GM21723 (cell line): Measurements from ENCODE around the gene VCL.
"Not testable (repeated sequence)": the region's sequence is repeated elsewhere in the genome, so short reads cannot be mapped to it uniquely, and the experiment has no call there.

Source experiments
- ATAC-seq: cut with Tn5 transposase; IDR thresholded peaks from one replicate; pipeline ENCODE4 v1.9.1; 2021; ENCODE audit warnings: mild to moderate bottlenecking, moderate library complexity; ENCODE audit not compliant: unreplicated experiment

Gene VCL

GRCh38 chr10:73997787-73998622 lies at the start of gene VCL:
TSS of gene VCL (plus strand) at chr10:73998116. CDS start at chr10:73998208, 92 bp downstream.
- ATAC-seq = peak; percentile 98

- no peak for ATAC-seq
These were observed 48.8 kb upstream of the VCL start for GRCh38 chr10:73948947-73949633.

DNA sequence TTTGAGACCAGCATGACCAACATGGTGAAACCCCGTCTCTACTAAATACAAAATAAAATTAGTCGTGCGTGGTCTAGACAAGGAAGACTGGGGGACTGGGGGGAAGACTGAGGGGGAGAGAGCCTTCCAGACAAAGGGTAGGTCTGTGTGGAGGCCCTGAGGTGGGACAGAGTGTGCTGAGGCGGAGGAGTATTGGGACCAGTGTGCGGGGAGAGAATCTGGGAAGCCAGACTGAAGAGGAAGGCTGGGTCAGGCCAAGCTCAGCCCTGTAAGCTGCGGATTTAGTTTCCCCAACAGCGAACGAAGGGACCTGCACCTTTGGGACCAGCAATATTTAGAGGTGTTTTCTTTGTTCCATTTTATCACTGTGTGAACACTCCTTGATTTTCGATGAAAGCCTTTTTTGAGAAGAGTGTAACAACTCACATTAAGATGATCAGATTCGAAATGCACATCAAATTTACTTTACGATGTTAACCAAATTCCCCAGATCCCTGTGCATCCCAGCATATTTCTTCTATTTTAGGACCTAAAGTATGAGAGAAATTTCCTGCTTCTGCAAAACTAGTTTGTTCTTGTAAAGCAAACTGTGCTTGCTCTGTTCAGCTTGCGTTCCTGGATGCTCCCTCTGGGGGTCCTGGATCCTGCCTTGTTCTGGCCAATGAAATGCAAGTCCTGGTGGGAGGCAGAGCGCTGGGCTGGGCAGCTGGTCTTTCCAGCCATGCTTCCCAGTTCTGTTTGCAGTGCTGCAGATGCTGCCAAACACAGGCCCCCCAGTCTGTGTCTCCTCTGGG lies 47.6 kb upstream of the VCL start:
- ATAC-seq = no peak

- ATAC-seq = no peak
These were observed 44.3 kb upstream of the VCL start for GRCh38 chr10:73953665-73954064.

GRCh38 chr10:73954737-73955136 lies 43.2 kb upstream of the VCL start:
- ATAC-seq = no peak

DNA sequence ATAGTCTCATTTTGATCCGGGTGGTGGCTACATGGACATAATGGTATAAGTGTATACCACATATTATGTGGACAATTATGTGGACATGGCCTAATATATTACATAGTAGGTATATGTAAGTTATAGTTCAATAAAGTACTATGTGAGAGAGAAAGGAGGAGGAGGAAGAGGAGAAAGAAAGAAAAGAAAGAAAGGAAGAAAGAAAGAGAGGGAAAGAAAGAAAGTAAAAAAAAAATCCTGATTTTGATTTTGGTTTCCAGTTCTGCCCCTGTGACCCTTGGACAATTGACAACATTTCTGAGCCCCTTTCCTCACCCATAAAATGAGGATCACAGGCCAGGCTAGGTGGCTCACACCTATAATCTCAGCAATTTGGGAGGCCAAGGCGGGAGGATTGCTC lies 42.2 kb upstream of the VCL start:
- ATAC-seq = no peak

GRCh38 chr10:73956476-73957359 lies 41.2 kb upstream of the VCL start:
- peak; percentile 55 for ATAC-seq

DNA sequence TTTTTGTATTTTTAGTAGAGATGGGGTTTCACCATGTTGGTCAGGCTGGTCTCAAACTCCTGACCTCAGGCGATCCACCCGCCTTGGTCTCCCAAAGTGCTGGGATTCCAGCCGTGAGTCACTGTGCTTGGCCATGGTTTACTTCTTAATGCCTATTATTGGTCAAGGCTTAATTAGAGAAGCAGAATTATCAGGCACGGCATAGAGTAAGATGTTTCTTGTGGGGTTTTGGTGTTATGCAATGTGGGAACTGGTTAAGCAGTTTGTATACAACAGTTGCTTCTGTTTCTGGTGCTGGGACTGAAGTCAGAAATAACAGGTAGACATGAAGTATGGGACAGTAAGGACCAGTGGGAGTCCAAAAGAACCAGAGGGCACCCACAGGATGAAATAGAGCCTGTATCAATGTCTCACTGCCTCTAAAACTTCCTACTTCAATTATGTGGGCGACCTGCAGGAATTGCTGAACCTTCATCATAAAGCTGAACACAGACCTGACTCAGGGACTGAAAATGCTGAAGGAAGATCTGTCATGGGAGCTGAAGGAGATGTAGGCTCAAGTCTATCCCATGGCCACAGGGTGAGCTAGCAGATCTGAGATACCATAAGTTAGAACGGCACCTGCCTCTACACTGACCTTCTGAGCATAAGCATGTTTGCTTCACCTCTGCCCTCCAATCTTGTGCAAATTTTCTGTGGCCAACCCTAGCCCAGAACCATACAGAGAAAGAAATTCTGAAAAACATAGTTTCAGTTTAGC lies 38.3 kb upstream of the VCL start:
- ATAC-seq = peak; percentile 38

GRCh38 chr10:73962386-73962785 lies 35.5 kb upstream of the VCL start:
- no peak for ATAC-seq

- ATAC-seq = not testable (repeated sequence)
These were observed 34.4 kb upstream of the VCL start for GRCh38 chr10:73963533-73963932.

DNA sequence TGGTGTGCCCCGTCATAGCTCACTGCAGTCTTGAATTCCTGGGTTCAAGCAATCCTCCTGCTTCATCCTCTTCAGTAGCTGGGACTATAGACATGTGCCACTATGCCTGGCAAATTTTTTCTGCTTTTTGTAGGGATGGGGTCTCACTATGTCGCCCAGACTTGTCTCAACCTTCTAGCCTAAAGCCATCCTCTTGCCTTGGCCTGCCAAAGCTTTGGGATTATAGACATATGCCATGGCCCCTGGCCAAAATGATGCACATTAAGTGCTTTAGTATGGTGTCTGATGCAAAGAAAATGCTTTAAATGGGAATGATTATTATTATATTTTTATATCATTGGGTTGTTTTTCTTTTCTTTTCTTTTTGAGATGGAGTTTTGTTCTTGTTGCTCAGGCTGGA lies 33.2 kb upstream of the VCL start:
- no peak for ATAC-seq

DNA sequence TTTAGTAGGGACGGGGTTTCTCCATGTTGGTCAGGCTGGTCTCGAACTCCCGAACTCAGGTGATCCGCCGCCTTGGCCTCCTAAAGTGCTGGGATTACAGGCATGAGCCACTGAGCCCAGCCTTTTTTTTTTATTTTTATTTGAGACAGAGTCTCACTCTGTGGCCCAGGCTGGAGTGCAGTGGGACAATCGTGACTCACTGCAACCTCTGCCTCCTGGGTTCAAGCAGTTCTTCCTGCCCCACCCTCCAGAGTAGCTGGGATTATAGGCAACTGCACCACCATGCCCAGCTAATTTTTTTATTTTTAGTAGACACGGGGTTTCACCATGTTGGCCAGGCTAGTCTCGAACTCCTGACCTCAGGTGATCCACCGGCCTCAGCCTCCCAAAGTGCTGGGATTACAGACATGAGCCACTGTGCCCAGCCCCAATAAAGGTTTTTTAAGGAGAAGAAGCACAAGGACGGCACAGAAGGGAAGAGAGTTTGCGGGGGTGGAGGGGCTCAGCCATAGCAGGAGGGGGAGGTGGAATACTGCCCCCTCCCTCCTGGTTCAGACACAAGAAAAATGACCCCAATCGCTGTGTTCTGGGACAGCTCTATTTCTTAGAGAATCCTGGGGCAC lies 32.5 kb upstream of the VCL start:
- not testable (repeated sequence) for ATAC-seq

- no peak for ATAC-seq
These were observed 31.8 kb upstream of the VCL start for GRCh38 chr10:73965890-73966768.

DNA sequence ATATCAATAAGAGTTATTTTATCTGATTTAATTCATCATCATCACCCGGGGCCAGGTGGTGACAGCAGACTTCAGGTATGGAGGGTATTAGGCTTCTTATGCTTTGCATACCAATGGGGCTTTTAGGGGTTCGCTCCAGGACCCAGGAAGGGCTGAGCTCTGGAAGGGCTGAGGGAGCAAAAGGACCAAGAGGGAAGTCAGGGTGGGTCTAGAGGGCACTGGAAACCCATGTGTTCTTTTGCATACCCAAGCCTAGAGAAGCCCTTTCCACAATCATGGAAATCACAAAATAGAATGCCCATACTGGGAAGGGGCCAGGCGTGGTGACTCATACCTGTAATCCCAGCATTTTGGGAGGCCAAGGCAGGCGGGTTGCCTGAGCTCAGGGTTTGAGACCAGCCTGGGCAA lies 30.9 kb upstream of the VCL start:
- no peak for ATAC-seq

GRCh38 chr10:73967544-73967943 lies 30.4 kb upstream of the VCL start:
- no peak for ATAC-seq

- no peak for ATAC-seq
These were observed 29.8 kb upstream of the VCL start for GRCh38 chr10:73968098-73968521.

- ATAC-seq = no peak
These were observed 28.6 kb upstream of the VCL start for GRCh38 chr10:73969224-73969841.

GRCh38 chr10:73970845-73971244 lies 27.1 kb upstream of the VCL start:
- ATAC-seq = no peak
